Measurements from ENCODE around the gene CECR2. TPM values are rescaled to one million over a fixed set of nuclear protein-coding genes. Genes with fewer than 3 reads are reported as not detected.
A peak's percentile ranks its signal among the peaks of the same experiment; 100 is the strongest.

CECR2 gene
- total and polyA plus RNA-seq, 10 of the 15 experiments (the other 5 are each of a cell fraction or from before 2014, with no cell fraction given): 0.01 to 0.08 (median 0.01) TPM; not detected in 7

DNA sequence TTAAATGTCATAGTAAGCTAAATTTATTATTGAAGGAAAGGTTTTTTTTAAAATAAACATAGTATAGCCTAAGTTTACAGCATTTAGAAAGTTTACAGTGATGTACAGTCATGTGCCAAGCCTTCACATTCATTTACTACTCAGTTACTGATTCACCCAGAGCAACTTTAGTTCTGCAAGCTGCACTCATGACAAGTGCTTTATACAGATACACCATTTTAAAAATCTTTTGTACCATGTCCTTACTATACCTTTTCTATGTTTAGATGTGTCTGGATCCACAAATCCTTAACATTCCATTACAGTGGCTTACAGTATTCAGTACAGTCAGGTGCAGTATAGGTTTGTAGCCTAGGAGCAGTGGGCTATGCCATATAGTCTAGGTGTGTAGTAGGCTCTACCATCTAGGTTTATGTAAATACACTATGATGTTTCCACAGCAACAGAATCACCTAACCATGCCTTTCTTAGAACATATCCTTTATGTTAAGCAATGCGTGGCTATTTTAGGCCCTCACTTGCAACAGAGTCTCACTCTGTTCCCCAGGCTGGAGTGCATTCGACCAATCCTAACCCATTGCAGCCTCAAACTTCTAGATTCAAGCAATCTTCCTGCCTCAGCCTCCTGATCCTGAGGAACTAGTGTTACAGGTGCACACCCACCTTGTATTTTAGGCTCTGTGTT, 114.6 kb downstream of the CECR2 start:
- 21% methylated on average over 2 of the region's 2 CpGs for WGBS (ENCODE audit: insufficient coverage, insufficient replicate concordance, low lambda C conversion rate, missing lambda C conversion rate)
- DNase-seq (ENCODE audit: low read depth, low spot score) (no peak), FAIRE-seq (no peak), ATAC-seq (peak; percentile 40)
- in situ Hi-C loops (cut with MboI) (no loop called here), intact Hi-C loops (cut with micrococcal nuclease; ENCODE audit: unreplicated experiment) (no loop called here)
- Histone ChIP-seq H4K20me1 (ENCODE audit: control insufficient read depth, insufficient read depth) (no peaks in the 10 kb centered on the region), H3K36me3 (ENCODE audit: control insufficient read depth in 2 of 2, insufficient read depth in 2 of 2, low read length in 1 of 2) (no peaks in the 10 kb centered on the region), H3K79me2 (ENCODE audit: control insufficient read depth, insufficient read depth, low read length) (no peaks in the 10 kb centered on the region), H2AFZ (ENCODE audit: control insufficient read depth, low read depth, low read length) (no peak overlapping the region), H3K4me2 (ENCODE audit: control insufficient read depth, insufficient read depth) (no peak overlapping the region), H3K27me3 (replicated peaks in 1 of 2; ENCODE audit: control insufficient read depth in 2 of 2, insufficient read depth in 2 of 2, low read length in 1 of 2) (no peaks in the 10 kb centered on the region), H3K9me3 (replicated peaks; ENCODE audit: control insufficient read depth, insufficient read depth, low read length) (no peaks in the 10 kb centered on the region), H3K9ac (ENCODE audit: control insufficient read depth, insufficient read depth, low read length) (no peak overlapping the region), H3K4me1 (ENCODE audit: control insufficient read depth, insufficient read depth, low read length) (peaks cover 4% of the 10 kb centered on the region; the same call in 1 of the 2 replicates), H3K4me3 (no peak overlapping the region), H3K27ac (ENCODE audit: control insufficient read depth, insufficient read depth) (no peak overlapping the region)
- ChIA-PET POLR2A (no interaction called here), CTCF (interaction anchor here (1.0 to 1.2 kb wide), 3 partner anchors 18 to 312 kb away, joined by 4 to 6 read pairs (median 5); no protein-coding TSS in a partner anchor), RAD21 (ENCODE audit: unreplicated experiment) (interaction anchor here (1.4 kb wide), 1 partner anchor 312 kb away, joined by 4 read pairs; no protein-coding TSS in a partner anchor), SMC1A (ENCODE audit: uncharacterized antibody, unreplicated experiment) (interaction anchor here (1.1 kb wide), 1 partner anchor 567 kb away, joined by 3 read pairs; no protein-coding TSS in a partner anchor)
- TF ChIP-seq HDAC6 (IDR thresholded peaks at IDR 0.05; ENCODE audit: unreplicated experiment) (no peak), MXI1 (IDR thresholded peaks at IDR 0.05; ENCODE audit: low read depth, low read length) (no peak), CHD2 (IDR thresholded peaks at IDR 0.05; ENCODE audit: borderline replicate concordance, low read depth, low read length) (no peak), SREBF1 (IDR thresholded peaks at IDR 0.05; ENCODE audit: low read length) (no peak), IRF4 (IDR thresholded peaks at IDR 0.05; ENCODE audit: low read depth, low read length) (no peak)
- no TSS peak for BruUV-seq (replicated peaks)

DNA sequence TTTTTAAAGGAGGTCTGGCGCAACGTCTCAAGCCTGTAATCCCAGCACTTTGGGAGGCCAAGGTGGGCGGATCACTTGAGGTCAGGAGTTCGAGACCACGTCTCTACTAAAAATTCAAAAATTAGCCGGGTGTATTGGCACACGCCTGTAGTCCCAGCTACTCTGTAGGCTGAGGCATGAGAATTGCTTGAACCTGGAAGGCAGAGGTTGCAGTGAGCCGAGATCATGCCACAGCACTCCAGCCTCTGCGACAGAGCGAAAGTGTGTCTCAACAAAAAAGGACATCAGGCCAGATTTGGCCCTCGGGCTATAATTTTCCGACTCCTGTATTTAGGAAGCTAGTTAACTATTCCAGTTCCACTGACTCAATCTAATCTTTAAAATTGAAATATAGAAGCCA, 115.3 kb downstream of the CECR2 start:
- Histone ChIP-seq H3K4me1 (ENCODE audit: control insufficient read depth, insufficient read depth, low read length) (peaks cover 4% of the 10 kb centered on the region; the same call in 1 of the 2 replicates), H3K36me3 (ENCODE audit: control insufficient read depth in 2 of 2, insufficient read depth in 2 of 2, low read length in 1 of 2) (no peaks in the 10 kb centered on the region), H3K4me2 (ENCODE audit: control insufficient read depth, insufficient read depth) (no peak overlapping the region), H3K9ac (ENCODE audit: control insufficient read depth, insufficient read depth, low read length) (no peak overlapping the region), H4K20me1 (ENCODE audit: control insufficient read depth, insufficient read depth) (no peaks in the 10 kb centered on the region), H3K4me3 (no peak overlapping the region), H3K9me3 (replicated peaks; ENCODE audit: control insufficient read depth, insufficient read depth, low read length) (no peaks in the 10 kb centered on the region), H3K27me3 (replicated peaks in 1 of 2; ENCODE audit: control insufficient read depth in 2 of 2, insufficient read depth in 2 of 2, low read length in 1 of 2) (no peaks in the 10 kb centered on the region), H3K27ac (ENCODE audit: control insufficient read depth, insufficient read depth) (no peak overlapping the region), H2AFZ (ENCODE audit: control insufficient read depth, low read depth, low read length) (no peak overlapping the region), H3K79me2 (ENCODE audit: control insufficient read depth, insufficient read depth, low read length) (no peaks in the 10 kb centered on the region)
- RAD21 ChIA-PET (ENCODE audit: unreplicated experiment): no interaction called here
- SMC1A ChIA-PET (ENCODE audit: uncharacterized antibody, unreplicated experiment): no interaction called here
- FAIRE-seq (no peak), DNase-seq (ENCODE audit: low read depth, low spot score) (no peak), ATAC-seq (no peak)
- no TSS peak for BruUV-seq (replicated peaks)
- 51% methylated on average over 12 of the region's 12 CpGs for WGBS (ENCODE audit: insufficient coverage, insufficient replicate concordance, low lambda C conversion rate, missing lambda C conversion rate)
- CTCF ChIA-PET: no interaction called here
- intact Hi-C loops (cut with micrococcal nuclease; ENCODE audit: unreplicated experiment) (no loop called here), in situ Hi-C loops (cut with MboI) (no loop called here)
- POLR2A ChIA-PET: no interaction called here
- no peak for TF ChIP-seq EED (IDR thresholded peaks at IDR 0.05; ENCODE audit: low read depth)
- no peak for TF ChIP-seq TCF7 (IDR thresholded peaks at IDR 0.05; ENCODE audit: borderline replicate concordance)
- TF ChIP-seq, protein P1, sequence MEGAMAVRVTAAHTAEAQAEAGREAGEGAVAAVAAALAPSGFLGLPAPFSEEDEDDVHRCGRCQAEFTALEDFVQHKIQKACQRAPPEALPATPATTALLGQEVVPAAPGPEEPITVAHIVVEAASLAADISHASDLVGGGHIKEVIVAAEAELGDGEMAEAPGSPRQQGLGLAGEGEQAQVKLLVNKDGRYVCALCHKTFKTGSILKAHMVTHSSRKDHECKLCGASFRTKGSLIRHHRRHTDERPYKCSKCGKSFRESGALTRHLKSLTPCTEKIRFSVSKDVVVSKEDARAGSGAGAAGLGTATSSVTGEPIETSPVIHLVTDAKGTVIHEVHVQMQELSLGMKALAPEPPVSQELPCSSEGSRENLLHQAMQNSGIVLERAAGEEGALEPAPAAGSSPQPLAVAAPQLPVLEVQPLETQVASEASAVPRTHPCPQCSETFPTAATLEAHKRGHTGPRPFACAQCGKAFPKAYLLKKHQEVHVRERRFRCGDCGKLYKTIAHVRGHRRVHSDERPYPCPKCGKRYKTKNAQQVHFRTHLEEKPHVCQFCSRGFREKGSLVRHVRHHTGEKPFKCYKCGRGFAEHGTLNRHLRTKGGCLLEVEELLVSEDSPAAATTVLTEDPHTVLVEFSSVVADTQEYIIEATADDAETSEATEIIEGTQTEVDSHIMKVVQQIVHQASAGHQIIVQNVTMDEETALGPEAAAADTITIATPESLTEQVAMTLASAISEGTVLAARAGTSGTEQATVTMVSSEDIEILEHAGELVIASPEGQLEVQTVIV (IDR thresholded peaks at IDR 0.05; ENCODE audit: borderline replicate concordance, partially characterized antibody): no peak
- TF ChIP-seq RCOR1 (conservative IDR thresholded peaks at IDR 0.05; ENCODE audit: low read depth, low read length): no peak
- TF ChIP-seq NR2F1 (conservative IDR thresholded peaks at IDR 0.05): no peak
- TF ChIP-seq EZH2 (IDR thresholded peaks at IDR 0.05; ENCODE audit: borderline replicate concordance, control insufficient read depth, low read depth, low read length): no peak
- TF ChIP-seq, protein P2, sequence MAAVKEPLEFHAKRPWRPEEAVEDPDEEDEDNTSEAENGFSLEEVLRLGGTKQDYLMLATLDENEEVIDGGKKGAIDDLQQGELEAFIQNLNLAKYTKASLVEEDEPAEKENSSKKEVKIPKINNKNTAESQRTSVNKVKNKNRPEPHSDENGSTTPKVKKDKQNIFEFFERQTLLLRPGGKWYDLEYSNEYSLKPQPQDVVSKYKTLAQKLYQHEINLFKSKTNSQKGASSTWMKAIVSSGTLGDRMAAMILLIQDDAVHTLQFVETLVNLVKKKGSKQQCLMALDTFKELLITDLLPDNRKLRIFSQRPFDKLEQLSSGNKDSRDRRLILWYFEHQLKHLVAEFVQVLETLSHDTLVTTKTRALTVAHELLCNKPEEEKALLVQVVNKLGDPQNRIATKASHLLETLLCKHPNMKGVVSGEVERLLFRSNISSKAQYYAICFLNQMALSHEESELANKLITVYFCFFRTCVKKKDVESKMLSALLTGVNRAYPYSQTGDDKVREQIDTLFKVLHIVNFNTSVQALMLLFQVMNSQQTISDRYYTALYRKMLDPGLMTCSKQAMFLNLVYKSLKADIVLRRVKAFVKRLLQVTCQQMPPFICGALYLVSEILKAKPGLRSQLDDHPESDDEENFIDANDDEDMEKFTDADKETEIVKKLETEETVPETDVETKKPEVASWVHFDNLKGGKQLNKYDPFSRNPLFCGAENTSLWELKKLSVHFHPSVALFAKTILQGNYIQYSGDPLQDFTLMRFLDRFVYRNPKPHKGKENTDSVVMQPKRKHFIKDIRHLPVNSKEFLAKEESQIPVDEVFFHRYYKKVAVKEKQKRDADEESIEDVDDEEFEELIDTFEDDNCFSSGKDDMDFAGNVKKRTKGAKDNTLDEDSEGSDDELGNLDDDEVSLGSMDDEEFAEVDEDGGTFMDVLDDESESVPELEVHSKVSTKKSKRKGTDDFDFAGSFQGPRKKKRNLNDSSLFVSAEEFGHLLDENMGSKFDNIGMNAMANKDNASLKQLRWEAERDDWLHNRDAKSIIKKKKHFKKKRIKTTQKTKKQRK (IDR thresholded peaks at IDR 0.05; ENCODE audit: low read depth, low read length): no peak
